ENCODE data around the gene OSR1.
"Not testable (repeated sequence)": the region's sequence is repeated elsewhere in the genome, so short reads cannot be mapped to it uniquely, and the experiment has no call there.

Gene OSR1

DNA sequence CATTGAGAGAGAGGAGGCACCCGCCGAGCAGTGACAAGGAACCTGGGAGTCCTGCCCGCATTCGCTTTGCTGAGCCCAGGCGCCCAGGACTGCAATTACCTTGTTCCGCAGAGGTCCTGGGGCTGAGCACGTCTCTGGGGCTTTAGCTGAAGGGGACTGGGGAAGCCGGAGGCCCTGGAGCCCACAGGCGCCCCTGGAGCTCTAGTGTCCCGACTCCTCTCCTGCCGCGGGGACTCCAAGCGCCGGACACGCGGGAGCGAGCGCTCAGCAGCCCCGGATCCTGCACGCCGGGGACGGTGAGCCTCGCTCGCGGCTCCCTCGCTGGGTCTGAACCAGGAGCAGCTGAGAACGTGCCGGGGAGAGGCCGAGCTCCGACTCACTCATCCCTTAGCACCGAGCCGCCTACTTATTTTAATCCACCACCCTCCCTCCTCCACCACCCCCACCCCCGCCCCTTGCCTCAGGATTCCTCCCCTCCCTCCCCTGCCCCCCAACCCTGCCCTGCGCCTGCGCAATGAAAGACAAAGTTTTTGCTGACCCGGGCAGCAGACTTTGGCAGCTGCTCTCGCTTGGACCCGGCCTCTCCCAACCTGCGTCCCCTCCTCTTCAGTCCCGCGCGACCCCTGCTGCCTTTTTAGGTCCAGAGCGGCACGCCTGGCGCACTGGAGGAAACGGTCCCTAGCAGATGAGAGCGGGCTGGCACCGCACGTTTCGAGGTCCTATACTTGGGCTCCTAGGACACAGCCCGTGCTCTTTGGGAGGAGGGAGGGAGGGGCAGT, at the start of gene OSR1:
TSS of gene OSR1 (minus strand) at position 382 of the 779 bp plus-strand sequence. CDS start 4,818 bp downstream, outside the sequence.
- peak within 1 kb of the TSS; percentile 38 to 70 (median 56) for H3K9ac ChIP-seq (ENCODE audit: low read length in 5 of 5)
- peak within 1 kb of the TSS; percentile 65 to 85 (median 80) for H3K4me3 ChIP-seq (ENCODE audit: low read depth in 1 of 5, low read length in 5 of 5)
- no peaks in the 10 kb centered on the region for H3K9me3 ChIP-seq (ENCODE audit: control insufficient read depth in 5 of 5, low read length in 5 of 5)
- peaks cover 25 to 60% (median 54%) of the 10 kb centered on the region in 5 donors for H3K27me3 ChIP-seq (ENCODE audit: control insufficient read depth in 5 of 5, insufficient read depth in 4 of 5, low read length in 5 of 5)
- H3K36me3 ChIP-seq (ENCODE audit: control insufficient read depth in 5 of 5, insufficient read depth in 5 of 5, low read length in 5 of 5), result no peaks in the 10 kb centered on the region
- peak within 1 kb of the TSS; percentile 30 for H3K27ac ChIP-seq (ENCODE audit: low read depth, low read length)
- H3K4me1 ChIP-seq (ENCODE audit: control insufficient read depth in 5 of 5, insufficient read depth in 5 of 5, low read length in 5 of 5), result peaks cover 0 to 72% (median 62%) of the 10 kb centered on the region in 5 donors

DNA sequence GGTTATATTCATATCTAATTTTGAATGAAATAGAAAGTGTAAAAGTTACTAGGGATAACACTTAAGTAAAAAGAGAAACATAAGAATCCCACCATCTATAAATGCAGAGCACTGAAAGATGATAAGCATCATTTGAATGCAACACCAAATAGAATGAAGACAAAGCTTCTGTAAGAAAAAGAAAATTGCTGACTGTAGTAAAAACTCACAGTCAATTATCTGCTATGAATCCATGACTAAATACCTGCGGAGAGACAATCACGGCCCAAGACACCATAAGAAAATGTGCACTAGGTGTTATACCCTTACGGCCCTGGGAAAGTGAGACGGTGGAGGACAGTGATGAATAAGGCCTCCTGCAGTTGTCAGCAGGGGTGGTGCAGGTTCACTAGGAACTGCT, 45.4 kb upstream of the OSR1 start:
- Histone ChIP-seq H3K9ac (ENCODE audit: low read length in 5 of 5) (no peak overlapping the region), H3K9me3 (ENCODE audit: control insufficient read depth in 5 of 5, low read length in 5 of 5) (no peaks in the 10 kb centered on the region), H3K36me3 (ENCODE audit: control insufficient read depth in 5 of 5, insufficient read depth in 5 of 5, low read length in 5 of 5) (no peaks in the 10 kb centered on the region), H3K27me3 (ENCODE audit: control insufficient read depth in 5 of 5, insufficient read depth in 4 of 5, low read length in 5 of 5) (peaks cover 0 to 2% (median 0%) of the 10 kb centered on the region in 5 donors), H3K27ac (ENCODE audit: low read depth, low read length) (no peak overlapping the region), H3K4me1 (ENCODE audit: control insufficient read depth in 5 of 5, insufficient read depth in 5 of 5, low read length in 5 of 5) (no peaks in the 10 kb centered on the region), H3K4me3 (ENCODE audit: low read depth in 1 of 5, low read length in 5 of 5) (no peak overlapping the region)

DNA sequence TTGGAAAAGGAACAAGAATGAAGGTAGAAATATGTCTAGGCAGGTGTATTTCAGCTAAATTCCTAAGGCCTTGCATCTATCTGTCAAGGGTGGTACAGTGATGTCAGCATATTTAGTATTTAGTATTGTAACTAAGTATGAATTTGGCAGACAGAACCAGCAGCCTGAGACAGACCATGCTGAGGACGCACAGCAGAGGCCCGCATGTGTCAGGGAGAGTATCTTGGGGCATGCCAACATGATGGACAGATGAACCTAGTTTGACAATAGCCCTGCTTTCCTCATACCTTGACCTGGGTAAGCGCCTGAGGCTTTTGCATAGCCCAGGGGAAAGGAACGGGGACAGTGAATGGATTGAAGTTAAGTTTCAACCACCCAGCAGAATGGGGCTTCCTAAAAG, 33.8 kb upstream of the OSR1 start:
- no peaks in the 10 kb centered on the region for H3K4me1 ChIP-seq (ENCODE audit: control insufficient read depth in 5 of 5, insufficient read depth in 5 of 5, low read length in 5 of 5)
- no peak overlapping the region for H3K27ac ChIP-seq (ENCODE audit: low read depth, low read length)
- H3K9me3 ChIP-seq (ENCODE audit: control insufficient read depth in 5 of 5, low read length in 5 of 5), result no peaks in the 10 kb centered on the region
- no peaks in the 10 kb centered on the region for H3K27me3 ChIP-seq (ENCODE audit: control insufficient read depth in 5 of 5, insufficient read depth in 4 of 5, low read length in 5 of 5)
- H3K9ac ChIP-seq (ENCODE audit: low read length in 5 of 5), result no peak overlapping the region
- H3K36me3 ChIP-seq (ENCODE audit: control insufficient read depth in 5 of 5, insufficient read depth in 5 of 5, low read length in 5 of 5), result no peaks in the 10 kb centered on the region
- no peak overlapping the region for H3K4me3 ChIP-seq (ENCODE audit: low read depth in 1 of 5, low read length in 5 of 5)

DNA sequence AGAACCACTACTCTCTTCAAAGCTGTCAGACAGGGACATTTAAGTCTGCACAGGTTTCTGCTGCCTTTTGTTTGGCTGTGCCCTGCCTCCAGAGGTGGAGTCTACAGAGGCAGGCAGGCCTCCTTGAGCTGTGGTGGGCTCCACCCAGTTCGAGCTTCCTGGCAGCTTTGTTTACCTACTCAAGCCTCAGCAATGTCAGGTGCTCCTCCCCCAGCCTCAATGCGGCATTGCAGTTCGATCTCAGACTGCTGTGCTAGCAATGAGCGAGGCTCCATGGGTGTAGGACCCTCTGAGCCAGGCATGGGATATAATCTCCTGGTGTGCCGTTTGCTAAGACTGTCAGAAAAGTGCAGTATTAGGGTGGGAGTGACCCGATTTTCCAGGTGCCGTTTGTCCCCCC, 31.0 kb upstream of the OSR1 start:
- not testable (repeated sequence) for H3K4me1 ChIP-seq (ENCODE audit: control insufficient read depth in 5 of 5, insufficient read depth in 5 of 5, low read length in 5 of 5); H3K36me3 ChIP-seq (ENCODE audit: control insufficient read depth in 5 of 5, insufficient read depth in 5 of 5, low read length in 5 of 5); H3K4me3 ChIP-seq (ENCODE audit: low read depth in 1 of 5, low read length in 5 of 5); H3K9me3 ChIP-seq (ENCODE audit: control insufficient read depth in 5 of 5, low read length in 5 of 5); H3K27ac ChIP-seq (ENCODE audit: low read depth, low read length); H3K9ac ChIP-seq (ENCODE audit: low read length in 5 of 5); H3K27me3 ChIP-seq (ENCODE audit: control insufficient read depth in 5 of 5, insufficient read depth in 4 of 5, low read length in 5 of 5)

DNA sequence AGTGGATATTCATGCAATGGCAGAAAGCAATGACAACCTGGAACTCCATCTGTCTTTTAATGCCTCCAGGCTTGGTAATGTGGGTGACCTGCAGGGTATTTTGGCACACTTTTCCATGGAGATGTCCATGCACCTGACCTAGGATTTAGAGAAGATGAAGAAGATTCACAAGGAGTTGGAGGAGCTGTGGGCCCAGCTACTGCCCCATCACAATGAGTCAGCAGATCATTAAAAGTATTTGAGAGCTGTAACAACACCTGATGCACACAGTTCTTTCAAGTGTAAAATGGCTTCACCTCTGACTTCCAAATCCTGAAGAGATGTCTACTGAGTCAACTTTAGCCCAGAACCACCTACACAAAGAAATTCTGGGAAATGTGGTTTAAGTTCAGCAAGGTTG, 22.1 kb upstream of the OSR1 start:
- Histone ChIP-seq H3K27ac (ENCODE audit: low read depth, low read length) (no peak overlapping the region), H3K4me3 (ENCODE audit: low read depth in 1 of 5, low read length in 5 of 5) (no peak overlapping the region), H3K4me1 (ENCODE audit: control insufficient read depth in 5 of 5, insufficient read depth in 5 of 5, low read length in 5 of 5) (no peaks in the 10 kb centered on the region), H3K9me3 (ENCODE audit: control insufficient read depth in 5 of 5, low read length in 5 of 5) (peaks cover 0 to 2% (median 0%) of the 10 kb centered on the region in 5 donors), H3K9ac (ENCODE audit: low read length in 5 of 5) (no peak overlapping the region), H3K36me3 (ENCODE audit: control insufficient read depth in 5 of 5, insufficient read depth in 5 of 5, low read length in 5 of 5) (no peaks in the 10 kb centered on the region), H3K27me3 (ENCODE audit: control insufficient read depth in 5 of 5, insufficient read depth in 4 of 5, low read length in 5 of 5) (no peaks in the 10 kb centered on the region)

DNA sequence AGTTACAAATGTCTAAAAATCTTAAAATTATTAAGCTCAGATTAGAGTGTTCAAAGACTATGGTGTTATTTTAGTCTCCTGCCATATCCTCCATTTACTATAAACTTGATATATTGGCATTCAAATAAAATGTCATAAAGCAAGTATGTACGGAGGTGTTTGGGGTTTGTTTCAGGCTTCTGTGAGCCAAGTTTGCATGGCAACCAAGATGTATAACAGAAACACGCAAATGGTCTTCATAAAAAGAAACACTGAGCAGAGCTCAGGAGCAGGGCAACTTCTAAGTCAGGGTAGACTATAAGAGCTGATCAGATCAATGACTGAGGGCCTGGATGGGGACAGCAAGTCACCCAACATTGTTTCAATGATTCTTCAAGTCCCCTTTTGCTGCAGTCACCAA, 20.5 kb upstream of the OSR1 start:
- no peak overlapping the region for H3K9ac ChIP-seq (ENCODE audit: low read length in 5 of 5)
- H3K36me3 ChIP-seq (ENCODE audit: control insufficient read depth in 5 of 5, insufficient read depth in 5 of 5, low read length in 5 of 5), result no peaks in the 10 kb centered on the region
- peaks cover 0 to 2% (median 0%) of the 10 kb centered on the region in 5 donors for H3K9me3 ChIP-seq (ENCODE audit: control insufficient read depth in 5 of 5, low read length in 5 of 5)
- H3K27ac ChIP-seq (ENCODE audit: low read depth, low read length), result no peak overlapping the region
- H3K27me3 ChIP-seq (ENCODE audit: control insufficient read depth in 5 of 5, insufficient read depth in 4 of 5, low read length in 5 of 5), result no peaks in the 10 kb centered on the region
- no peak overlapping the region for H3K4me3 ChIP-seq (ENCODE audit: low read depth in 1 of 5, low read length in 5 of 5)
- H3K4me1 ChIP-seq (ENCODE audit: control insufficient read depth in 5 of 5, insufficient read depth in 5 of 5, low read length in 5 of 5), result no peaks in the 10 kb centered on the region

DNA sequence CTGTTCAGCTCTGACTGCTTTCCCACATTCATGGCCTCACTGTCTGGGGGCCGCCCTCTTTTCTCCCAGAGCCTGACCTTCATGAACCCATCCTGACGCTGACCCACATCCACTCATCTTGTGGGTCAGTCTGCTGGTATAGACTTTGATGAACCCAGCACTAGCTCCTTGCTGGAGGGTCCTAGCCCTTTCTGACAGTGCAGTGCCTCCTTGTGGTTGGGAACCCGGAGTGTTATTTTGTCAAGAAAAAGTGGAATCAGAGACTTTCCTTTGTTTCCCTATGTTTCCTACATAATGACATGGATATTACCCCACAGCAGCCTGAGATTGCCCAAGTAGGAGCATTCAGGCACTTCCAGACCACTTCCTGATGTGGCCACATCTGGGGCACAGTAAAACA, 19.3 kb upstream of the OSR1 start:
- Histone ChIP-seq H3K36me3 (ENCODE audit: control insufficient read depth in 5 of 5, insufficient read depth in 5 of 5, low read length in 5 of 5) (no peaks in the 10 kb centered on the region), H3K4me1 (ENCODE audit: control insufficient read depth in 5 of 5, insufficient read depth in 5 of 5, low read length in 5 of 5) (no peaks in the 10 kb centered on the region), H3K9ac (ENCODE audit: low read length in 5 of 5) (no peak overlapping the region), H3K27me3 (ENCODE audit: control insufficient read depth in 5 of 5, insufficient read depth in 4 of 5, low read length in 5 of 5) (no peaks in the 10 kb centered on the region), H3K27ac (ENCODE audit: low read depth, low read length) (no peak overlapping the region), H3K9me3 (ENCODE audit: control insufficient read depth in 5 of 5, low read length in 5 of 5) (peaks cover 0 to 2% (median 0%) of the 10 kb centered on the region in 5 donors), H3K4me3 (ENCODE audit: low read depth in 1 of 5, low read length in 5 of 5) (no peak overlapping the region)

DNA sequence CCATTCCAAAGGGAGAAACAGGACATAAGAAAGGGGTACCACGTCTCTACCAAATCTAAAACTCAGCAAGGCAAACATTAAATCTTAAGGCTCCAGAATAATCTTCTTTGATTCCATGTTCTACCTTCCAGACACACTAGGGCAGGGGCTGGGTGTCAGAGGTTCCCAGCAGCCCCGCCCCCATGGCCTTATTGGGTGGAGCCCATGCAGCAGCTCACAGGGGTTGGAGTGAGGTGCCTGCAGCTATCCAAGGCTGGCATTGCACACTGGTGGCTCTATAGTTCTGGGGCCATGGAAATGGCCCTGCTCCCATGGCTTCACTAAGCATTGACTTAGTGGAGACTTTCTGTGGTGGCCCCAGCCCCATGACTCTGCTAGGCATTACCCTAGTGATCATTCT, 14.9 kb upstream of the OSR1 start:
- no peak overlapping the region for H3K9ac ChIP-seq (ENCODE audit: low read length in 5 of 5)
- no peaks in the 10 kb centered on the region for H3K4me1 ChIP-seq (ENCODE audit: control insufficient read depth in 5 of 5, insufficient read depth in 5 of 5, low read length in 5 of 5)
- no peak overlapping the region for H3K27ac ChIP-seq (ENCODE audit: low read depth, low read length)
- peaks cover 0 to 2% (median 0%) of the 10 kb centered on the region in 5 donors for H3K9me3 ChIP-seq (ENCODE audit: control insufficient read depth in 5 of 5, low read length in 5 of 5)
- H3K4me3 ChIP-seq (ENCODE audit: low read depth in 1 of 5, low read length in 5 of 5), result no peak overlapping the region
- H3K36me3 ChIP-seq (ENCODE audit: control insufficient read depth in 5 of 5, insufficient read depth in 5 of 5, low read length in 5 of 5), result no peaks in the 10 kb centered on the region
- H3K27me3 ChIP-seq (ENCODE audit: control insufficient read depth in 5 of 5, insufficient read depth in 4 of 5, low read length in 5 of 5), result peaks cover 0 to 3% (median 0%) of the 10 kb centered on the region in 5 donors

DNA sequence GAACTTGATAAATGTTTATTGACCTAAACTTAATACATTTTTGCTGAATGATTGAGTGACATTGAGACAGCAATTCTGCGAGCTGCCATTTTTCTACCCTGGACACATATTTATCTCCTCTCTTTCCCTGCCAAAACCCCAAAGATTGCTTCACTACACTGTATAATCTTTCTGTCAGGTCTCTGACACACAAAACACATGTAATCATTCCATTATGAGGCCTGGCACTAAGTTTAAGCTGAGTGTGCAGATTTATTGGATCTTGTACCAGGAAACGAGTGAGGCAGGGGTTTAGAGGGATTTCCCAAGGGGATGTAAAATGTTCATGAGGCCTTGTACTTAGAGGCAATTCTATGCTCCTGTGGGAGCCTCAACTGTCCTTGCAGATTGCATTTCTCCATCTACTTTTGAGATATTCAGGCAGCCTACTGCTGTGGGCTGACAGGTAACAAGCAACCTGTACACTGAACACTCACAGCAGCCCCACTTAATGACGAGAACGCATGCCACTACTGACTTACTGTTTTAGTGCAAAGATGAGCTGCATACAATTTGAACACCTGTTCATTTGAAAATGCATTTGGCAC, 13.7 kb upstream of the OSR1 start:
- peaks cover 0 to 3% (median 0%) of the 10 kb centered on the region in 5 donors for H3K27me3 ChIP-seq (ENCODE audit: control insufficient read depth in 5 of 5, insufficient read depth in 4 of 5, low read length in 5 of 5)
- H3K36me3 ChIP-seq (ENCODE audit: control insufficient read depth in 5 of 5, insufficient read depth in 5 of 5, low read length in 5 of 5), result no peaks in the 10 kb centered on the region

DNA sequence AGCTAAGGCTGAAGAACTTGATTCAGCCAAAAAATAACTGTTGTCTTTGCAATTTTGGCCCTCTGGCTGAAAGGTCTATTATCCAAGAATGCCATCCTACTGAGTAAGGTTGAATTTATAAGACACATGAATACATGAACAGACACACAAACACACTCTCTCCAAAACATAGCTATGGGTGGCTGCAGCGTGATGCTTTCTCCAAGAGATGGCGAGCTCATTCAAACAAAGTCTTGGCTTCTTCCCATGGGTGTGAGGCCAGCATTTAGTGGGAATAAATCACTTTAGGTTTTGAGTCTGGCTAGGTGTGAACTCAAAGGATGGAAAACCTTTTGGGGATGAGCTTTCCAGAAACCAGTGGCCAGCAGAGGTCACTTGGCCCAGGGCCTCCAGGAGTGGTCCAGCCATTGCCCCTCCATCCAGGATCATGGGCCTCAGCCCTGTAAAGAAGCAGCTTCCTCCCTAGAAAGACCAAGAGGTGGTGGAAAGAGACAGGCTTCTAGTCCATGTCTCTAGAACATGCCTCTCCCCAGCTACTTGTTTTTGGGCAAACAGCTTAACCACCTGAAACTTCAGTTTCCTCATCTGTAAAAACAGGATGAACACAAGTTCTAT, 11.0 kb upstream of the OSR1 start:
- H3K27me3 ChIP-seq (ENCODE audit: control insufficient read depth in 5 of 5, insufficient read depth in 4 of 5, low read length in 5 of 5), result peaks cover 0 to 3% (median 0%) of the 10 kb centered on the region in 5 donors
- H3K27ac ChIP-seq (ENCODE audit: low read depth, low read length), result no peak overlapping the region
- H3K36me3 ChIP-seq (ENCODE audit: control insufficient read depth in 5 of 5, insufficient read depth in 5 of 5, low read length in 5 of 5), result no peaks in the 10 kb centered on the region
- peaks cover 0 to 14% (median 5%) of the 10 kb centered on the region in 5 donors for H3K4me1 ChIP-seq (ENCODE audit: control insufficient read depth in 5 of 5, insufficient read depth in 5 of 5, low read length in 5 of 5)
- H3K4me3 ChIP-seq (ENCODE audit: low read depth in 1 of 5, low read length in 5 of 5), result no peak overlapping the region
- H3K9ac ChIP-seq (ENCODE audit: low read length in 5 of 5), result no peak overlapping the region
- no peaks in the 10 kb centered on the region for H3K9me3 ChIP-seq (ENCODE audit: control insufficient read depth in 5 of 5, low read length in 5 of 5)

More for the DNA sequence above, 13.7 kb upstream of the OSR1 start:
- no peak overlapping the region for H3K27ac ChIP-seq (ENCODE audit: low read depth, low read length)
- no peak overlapping the region for H3K9ac ChIP-seq (ENCODE audit: low read length in 5 of 5)
- H3K4me3 ChIP-seq (ENCODE audit: low read depth in 1 of 5, low read length in 5 of 5), result no peak overlapping the region
- peaks cover 0 to 7% (median 3%) of the 10 kb centered on the region in 5 donors for H3K4me1 ChIP-seq (ENCODE audit: control insufficient read depth in 5 of 5, insufficient read depth in 5 of 5, low read length in 5 of 5)
- H3K9me3 ChIP-seq (ENCODE audit: control insufficient read depth in 5 of 5, low read length in 5 of 5), result peaks cover 0 to 2% (median 0%) of the 10 kb centered on the region in 5 donors

Data from subcutaneous abdominal adipose tissue (tissue), 5 donors.